ENCODE data around the gene MESP1.

MESP1 gene

GRCh38 chr15:89750560-89751542, at the start of gene MESP1:
TSS of gene MESP1 (minus strand) at chr15:89751249. CDS start at chr15:89751231, 18 bp downstream.
- TF ChIP-seq CTCF (IDR thresholded peaks at IDR 0.05; ENCODE audit: low read depth, low read length), result peak; percentile 50; the same call in 1 of the 2 replicates
- H3K4me3 ChIP-seq (ENCODE audit: low read depth, low read length), result peak within 1 kb of the TSS; percentile 64

GRCh38 chr15:89799918-89800498, 49.0 kb upstream of the MESP1 start:
- TF ChIP-seq CTCF (IDR thresholded peaks at IDR 0.05; ENCODE audit: low read depth, low read length), result no peak
- no peak overlapping the region for H3K4me3 ChIP-seq (ENCODE audit: low read depth, low read length)

GRCh38 chr15:89799011-89799911, 48.2 kb upstream of the MESP1 start:
- TF ChIP-seq CTCF (IDR thresholded peaks at IDR 0.05; ENCODE audit: low read depth, low read length), result no peak
- H3K4me3 ChIP-seq (ENCODE audit: low read depth, low read length), result no peak overlapping the region

- no peak overlapping the region for H3K4me3 ChIP-seq (ENCODE audit: low read depth, low read length)
- no peak for TF ChIP-seq CTCF (IDR thresholded peaks at IDR 0.05; ENCODE audit: low read depth, low read length)
Observed at GRCh38 chr15:89797678-89798201, 46.7 kb upstream of the MESP1 start.

- H3K4me3 ChIP-seq (ENCODE audit: low read depth, low read length), result no peak overlapping the region
- no peak for TF ChIP-seq CTCF (IDR thresholded peaks at IDR 0.05; ENCODE audit: low read depth, low read length)
Observed at GRCh38 chr15:89795996-89796395, 44.9 kb upstream of the MESP1 start.

- H3K4me3 ChIP-seq (ENCODE audit: low read depth, low read length), result no peak overlapping the region
- no peak for TF ChIP-seq CTCF (IDR thresholded peaks at IDR 0.05; ENCODE audit: low read depth, low read length)
Observed at GRCh38 chr15:89794627-89795241, 43.7 kb upstream of the MESP1 start.
